COLO829 (cell line): ENCODE results near the gene PYM1.
A peak's percentile ranks its signal among the peaks of the same experiment; 100 is the strongest.
"Not testable (repeated sequence)": the region's sequence is repeated elsewhere in the genome, so short reads cannot be mapped to it uniquely, and the experiment has no call there.

ENCODE experiments used
- DNase-seq: peaks from one replicate; pipeline ENCODE4 v3.0.0; 2012; ENCODE audit warnings: low spot score

Gene PYM1

DNA sequence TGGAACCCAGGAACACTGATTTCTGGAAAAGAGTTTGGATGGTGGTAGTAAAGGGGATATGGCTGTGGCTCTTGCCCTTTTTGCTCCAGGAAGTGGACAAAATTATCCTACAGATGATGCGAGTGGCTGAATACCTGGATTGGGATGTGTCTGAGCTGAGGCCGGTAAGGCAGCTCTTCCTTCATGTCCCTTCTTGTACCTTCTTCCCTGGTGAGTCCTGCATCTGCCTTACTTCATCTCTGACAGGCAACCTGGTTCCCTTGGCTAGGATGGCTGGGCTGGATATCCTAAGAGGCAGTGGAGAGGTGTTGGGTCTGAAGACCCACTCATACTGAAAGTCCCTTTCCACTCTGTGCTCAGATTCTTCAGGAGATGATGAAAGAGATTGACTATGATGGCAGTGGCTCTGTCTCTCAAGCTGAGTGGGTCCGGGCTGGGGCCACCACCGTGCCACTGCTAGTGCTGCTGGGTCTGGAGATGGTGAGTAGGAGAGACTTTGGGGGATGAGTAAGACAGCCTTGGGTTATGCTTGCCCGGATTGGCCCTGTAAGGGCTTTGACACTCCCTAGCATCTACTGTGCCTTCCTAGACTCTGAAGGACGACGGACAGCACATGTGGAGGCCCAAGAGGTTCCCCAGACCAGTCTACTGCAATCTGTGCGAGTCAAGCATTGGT is 11.3 kb upstream of the PYM1 start:
- DNase-seq, result no peak

DNA sequence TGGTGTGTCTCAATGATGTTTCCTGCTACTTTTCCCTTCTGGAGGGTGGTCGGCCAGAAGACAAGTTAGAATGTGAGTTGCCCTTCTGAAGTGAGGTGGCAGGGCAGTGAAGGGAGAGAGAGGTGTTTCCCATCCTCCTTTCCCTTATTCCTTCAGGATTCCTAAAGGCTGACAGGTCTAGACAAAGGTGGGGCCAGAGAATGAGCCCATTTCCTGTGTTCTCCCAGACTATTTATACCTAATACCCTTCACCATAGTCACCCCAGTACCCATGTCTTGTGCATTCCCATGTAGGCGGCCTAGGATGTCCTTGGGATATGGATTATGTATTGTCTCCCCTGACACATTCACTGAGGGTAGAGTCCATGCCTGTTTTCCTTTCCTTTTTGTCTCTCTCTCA is 10.3 kb upstream of the PYM1 start:
- DNase-seq, result no peak

DNA sequence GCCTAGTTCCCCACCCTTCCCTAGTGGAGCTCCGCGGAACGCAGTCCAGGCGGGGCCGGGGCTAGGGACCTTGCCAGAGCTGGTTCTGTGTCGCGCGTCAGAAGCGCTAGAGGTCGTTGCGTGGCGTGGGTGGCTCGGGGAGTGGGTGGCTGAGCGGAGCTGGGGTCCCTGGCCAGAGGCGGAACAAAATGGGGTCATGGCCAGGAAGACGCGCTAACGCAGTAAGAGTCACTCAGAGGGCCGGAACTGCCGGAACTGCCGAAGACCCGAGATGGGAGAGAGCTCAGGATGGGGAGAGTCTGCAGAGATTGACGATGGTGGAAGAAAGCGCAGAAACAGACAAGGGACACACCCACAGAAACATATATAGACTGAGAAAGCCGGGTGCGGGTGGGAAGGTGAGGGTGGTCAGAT is 8.1 kb upstream of the PYM1 start:
- no peak for DNase-seq

DNA sequence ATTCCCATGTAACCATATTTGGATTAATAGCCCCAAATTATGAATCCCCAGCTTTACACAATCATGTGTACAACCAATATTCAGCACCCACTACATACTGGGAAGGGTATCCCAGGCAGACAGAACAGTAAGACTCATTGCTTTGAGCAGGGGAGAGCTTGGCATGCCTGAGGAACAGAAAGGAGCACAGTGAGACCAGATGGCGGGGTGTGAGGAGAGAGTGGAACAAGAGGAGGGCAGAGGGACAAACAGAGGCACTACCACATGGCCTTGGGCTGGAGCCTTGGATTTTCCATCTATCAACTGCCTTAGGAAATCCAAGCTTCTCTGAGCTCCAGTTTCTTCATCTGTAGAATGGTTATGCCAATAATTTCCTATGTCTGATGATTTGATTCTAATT is 7.1 kb upstream of the PYM1 start:
- DNase-seq, result no peak

- no peak for DNase-seq
Measured at GRCh38 chr12:55933799-55934742, 6.4 kb upstream of the PYM1 start.

- DNase-seq, result no peak
Measured at GRCh38 chr12:55933169-55933798, 5.6 kb upstream of the PYM1 start.

DNA sequence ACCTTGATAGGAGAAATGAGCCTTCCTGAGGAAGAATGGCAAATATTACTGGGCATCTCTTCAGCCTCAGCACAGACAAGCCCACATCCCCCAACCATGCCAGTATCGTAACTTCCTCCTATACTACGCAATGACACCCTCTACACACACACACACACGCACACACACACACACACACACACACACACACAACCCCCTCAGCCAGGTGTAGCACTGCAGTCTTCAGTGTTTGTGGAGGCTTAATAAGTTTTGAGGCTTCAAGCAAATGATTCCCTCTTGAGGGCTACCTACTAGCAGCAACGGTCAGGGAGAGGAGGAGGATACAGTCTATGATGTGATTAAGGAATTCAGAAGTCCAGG is 4.8 kb upstream of the PYM1 start:
- no peak for DNase-seq

DNA sequence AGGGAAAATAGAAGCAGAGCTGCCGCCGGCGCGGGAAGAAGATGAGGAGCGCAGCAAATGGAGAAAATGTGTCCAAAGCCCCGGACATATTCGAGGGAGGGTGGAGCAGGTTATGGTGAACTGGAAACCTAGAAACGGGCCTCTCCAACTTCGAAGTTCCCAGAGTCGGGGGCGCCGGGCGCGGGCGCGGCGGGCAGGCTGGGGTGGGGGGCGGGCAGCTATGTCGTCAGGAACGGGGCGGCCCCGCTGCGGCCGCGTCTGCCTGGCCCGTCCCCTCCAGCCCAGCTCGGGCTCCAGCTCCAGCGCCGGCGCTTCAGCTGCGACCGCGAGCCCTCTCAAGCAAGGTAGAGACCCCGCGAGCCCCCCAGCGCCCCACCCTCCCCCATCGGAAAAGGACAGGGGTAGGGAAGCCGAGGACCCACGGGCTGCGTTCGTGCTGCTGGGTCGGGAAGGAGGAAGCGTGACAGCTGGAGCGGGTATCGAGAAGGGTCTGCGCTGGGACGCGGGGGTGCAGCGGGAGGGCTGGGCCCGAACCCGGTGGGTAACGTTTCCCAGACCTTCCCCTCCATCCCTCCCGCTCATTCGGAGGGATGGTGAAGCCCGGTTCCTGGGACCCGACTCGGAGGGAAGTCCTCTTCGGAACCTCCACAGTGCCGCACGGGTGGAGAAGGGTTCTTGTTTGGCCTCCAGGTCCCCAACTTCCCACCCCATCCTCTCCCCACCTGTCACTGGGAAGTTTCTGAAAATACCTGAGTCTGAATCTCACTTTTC is 4.3 kb upstream of the PYM1 start:
- DNase-seq, result no peak

- no peak for DNase-seq
Measured at GRCh38 chr12:55931317-55931779, 3.7 kb upstream of the PYM1 start.

- peak; percentile 83 for DNase-seq
Measured at GRCh38 chr12:55930771-55931316, 3.1 kb upstream of the PYM1 start, which contains the start of gene DGKA. TSS of gene DGKA (plus strand) at chr12:55931162. CDS start at chr12:55936504, 5,342 bp downstream.

DNA sequence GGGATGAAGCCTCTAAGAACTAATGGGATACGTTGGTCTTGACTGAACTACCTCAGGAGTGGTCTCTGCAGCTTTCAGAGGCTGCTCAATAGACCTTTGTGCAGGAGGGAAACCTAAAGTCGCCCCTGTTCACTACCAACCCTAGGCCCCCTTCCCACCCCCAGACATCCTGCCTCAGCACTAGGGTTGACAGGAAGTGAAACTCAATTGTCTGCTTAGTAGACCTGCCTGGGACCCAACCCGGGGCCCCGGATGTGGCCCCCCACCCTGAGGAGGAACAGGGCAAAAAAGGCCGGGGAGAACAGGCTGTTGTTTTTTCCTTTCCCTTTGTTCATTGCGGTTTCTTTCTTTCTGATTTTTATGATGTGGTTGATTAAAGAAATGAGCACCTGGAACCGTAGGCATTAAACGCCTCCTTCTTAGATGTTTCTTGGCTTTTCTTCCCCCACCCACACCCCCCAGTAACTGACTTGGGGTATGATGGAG is 1.7 kb upstream of the PYM1 start:
- no peak for DNase-seq

GRCh38 chr12:55926738-55927587 is 731 bp downstream of the PYM1 start:
- DNase-seq, result peak; percentile 97

- no peak for DNase-seq
Measured at GRCh38 chr12:55925870-55926737, 1.6 kb downstream of the PYM1 start.

DNA sequence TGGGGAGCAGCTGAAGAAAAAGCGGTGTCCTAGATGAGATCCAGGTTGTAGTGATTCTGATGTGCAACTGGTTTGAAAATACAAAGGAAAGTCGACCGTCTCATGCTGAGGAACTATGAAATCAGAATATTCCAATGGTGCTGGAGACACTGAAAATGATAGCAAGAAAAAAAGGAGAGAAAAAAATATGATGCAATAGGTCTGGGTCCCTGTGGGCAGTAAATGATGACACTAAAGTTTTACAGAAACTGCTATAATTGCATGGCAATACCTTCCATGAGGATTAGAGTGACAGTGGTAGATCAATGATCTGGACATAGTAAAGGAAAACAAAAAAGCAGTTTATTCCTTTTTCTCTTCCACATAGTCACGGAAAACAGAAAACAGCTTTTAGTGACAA is 2.3 kb downstream of the PYM1 start:
- DNase-seq, result no peak

- not testable (repeated sequence) for DNase-seq
Measured at GRCh38 chr12:55923648-55924047, 4.0 kb downstream of the PYM1 start.

DNA sequence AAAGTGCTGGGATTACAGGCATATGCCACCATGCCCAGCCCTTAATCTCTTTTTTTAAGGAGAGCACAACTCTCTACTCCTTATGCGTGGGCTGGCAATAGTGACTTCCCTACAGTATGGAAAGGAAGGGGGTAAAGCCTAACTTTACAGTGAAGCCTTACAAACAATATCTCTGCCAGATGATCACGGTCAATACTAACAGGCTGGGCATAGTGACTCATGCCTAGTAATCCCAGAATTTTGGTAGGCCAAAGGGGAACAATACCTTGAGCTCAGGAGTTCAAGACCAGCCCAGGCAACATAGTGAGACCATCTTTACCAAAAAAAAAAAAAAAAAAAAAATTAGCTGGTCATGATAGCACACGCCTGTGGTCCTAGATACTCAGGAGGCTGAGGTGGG is 5.6 kb downstream of the PYM1 start:
- DNase-seq, result no peak

DNA sequence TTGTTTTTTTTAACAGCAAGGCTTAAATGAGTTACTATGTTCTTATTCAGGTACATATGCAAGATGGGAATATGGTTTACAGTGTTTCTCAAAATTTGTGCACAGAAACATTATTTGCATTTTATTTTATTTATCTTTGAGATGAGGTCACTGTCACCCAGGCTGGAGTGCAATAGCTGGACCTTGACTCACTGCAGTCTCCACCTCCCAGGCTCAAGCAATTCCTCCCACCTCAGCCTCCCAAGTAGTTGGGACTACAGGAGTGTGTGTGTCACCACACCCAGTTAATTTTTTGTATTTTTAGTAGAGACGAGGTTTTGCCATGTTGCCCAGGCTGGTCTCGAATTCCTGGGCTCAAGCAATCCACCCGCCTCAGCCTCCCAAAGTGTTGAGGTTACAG is 8.7 kb downstream of the PYM1 start:
- DNase-seq, result not testable (repeated sequence)

DNA sequence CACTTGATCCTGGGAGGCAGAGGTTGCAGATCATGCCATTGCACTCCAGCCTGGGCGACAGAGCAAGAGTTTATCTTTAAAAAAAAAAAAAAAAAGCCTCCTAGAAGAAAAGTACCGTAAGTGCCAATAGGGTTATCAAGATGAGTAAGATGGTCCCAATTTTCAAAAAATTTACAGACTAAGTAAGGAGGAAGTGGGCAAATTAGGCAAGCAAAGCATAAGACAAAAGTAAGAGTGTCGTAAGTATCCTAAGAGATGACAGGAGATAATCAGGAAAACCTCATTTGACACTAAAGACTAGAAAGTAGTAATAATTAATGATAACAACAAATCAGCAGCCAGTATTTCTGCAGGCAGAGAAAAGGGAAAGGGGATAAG is 12.2 kb downstream of the PYM1 start:
- DNase-seq, result no peak

DNA sequence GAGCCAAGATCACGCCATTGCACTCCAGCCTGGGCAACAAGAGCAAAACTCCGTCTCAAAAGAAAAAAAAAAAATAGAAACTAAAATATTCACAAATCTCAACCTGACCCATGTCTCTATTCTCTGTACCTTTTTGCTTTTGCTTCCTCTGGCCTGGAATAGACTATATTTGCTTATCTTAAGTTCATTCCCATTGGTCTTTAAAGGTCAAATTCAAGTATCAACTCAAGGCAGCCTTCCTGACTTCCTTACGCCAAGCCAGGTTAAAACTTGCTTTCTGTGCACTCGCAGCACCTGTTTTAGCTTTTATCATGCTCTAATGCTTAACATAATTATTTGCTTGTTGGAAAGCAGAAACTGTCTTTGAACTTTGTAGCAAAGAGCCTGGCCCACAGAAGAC is 14.8 kb downstream of the PYM1 start:
- no peak for DNase-seq

GRCh38 chr12:55909513-55909884 is 18.2 kb downstream of the PYM1 start:
- DNase-seq, result no peak
